HepG2 (cell line): Measurements from ENCODE around the gene NPHP4. TPM values are rescaled to one million over a fixed set of nuclear protein-coding genes. Genes with fewer than 3 reads are reported as not detected.

ENCODE experiments used
- ATAC-seq: fragments of 200-7000 bp; cut with Tn5 transposase; 3 replicates; pipeline ENCODE4 v1.9.1; 2020; ENCODE audit warnings: mild to moderate bottlenecking, moderate library complexity
- BruUV-seq: library from RNA; stranded (reverse); fragments of 400-500 nt; replicated peaks from 2 replicates; lab custom pipeline; 2021; lab: Mats Ljungman, UMichigan
- CTCF ChIA-PET: fragments of 300-600 bp; formaldehyde crosslinking; extraction: SDS; loops from one replicate; lab custom pipeline; 2021; ENCODE audit warnings: low total read pairs, inconsistent platforms, low intra/inter-chr PET ratio; lab: Yijun Ruan, JAX
- POLR2A ChIA-PET: fragments of 350-600 bp; sonication (Branson Sonifier 250); formaldehyde crosslinking; loops from one replicate; lab custom pipeline; 2020; ENCODE audit warnings: antibody characterized with exemption, inconsistent platforms; lab: Yijun Ruan, JAX
- DNase-seq: peaks from one replicate; pipeline ENCODE4 v3.0.0-alpha.2; 2015; ENCODE audit warnings: low spot score
- FAIRE-seq: peaks from 3 replicates; lab custom pipeline; 2011; peaks lifted over from hg19 to GRCh38; lab: Jason Lieb, UNC
- H2AFZ ChIP-seq: one replicate; pipeline ENCODE4 v1.6.1; 2011; ENCODE audit warnings: low read length, inconsistent platforms
- H3K27ac ChIP-seq: fragments of 300-600 bp; 3 replicates; pipeline ENCODE4 v1.8.0; 2011; ENCODE audit warnings: mixed run types, mild to moderate bottlenecking, mixed read lengths, low read length, inconsistent platforms; ENCODE audit not compliant: insufficient read depth; ENCODE audit errors: extremely low read length
- H3K27me3 ChIP-seq, 2 experiments: fragments of 200-600 bp in 1 of 2; 2 replicates in 1 of 2; 3 replicates in 1 of 2; pipeline versions ENCODE4 v1.6.0 to v1.8.0; 2011; ENCODE audit warnings: low read length in 2 of 2, mild to moderate bottlenecking in 2 of 2, moderate library complexity in 2 of 2, inconsistent platforms in 1 of 2; ENCODE audit not compliant: insufficient read depth in 2 of 2, control insufficient read depth in 1 of 2
- H3K36me3 ChIP-seq, 2 experiments: fragments of 200-600 bp in 1 of 2; replicated peaks in 1 of 2; 2 replicates in 1 of 2; 3 replicates in 1 of 2; pipeline versions ENCODE4 v1.5.1 to v1.8.0; 2011; ENCODE audit warnings: low read length in 2 of 2, inconsistent platforms in 1 of 2; ENCODE audit not compliant: insufficient read depth in 2 of 2, control insufficient read depth in 1 of 2
- H3K4me1 ChIP-seq: 2 replicates; pipeline ENCODE4 v1.5.1; 2012; ENCODE audit warnings: low read length, inconsistent platforms; ENCODE audit not compliant: insufficient read depth
- H3K4me2 ChIP-seq: 2 replicates; pipeline ENCODE4 v1.6.0; 2011; ENCODE audit warnings: low read depth, low read length, inconsistent platforms
- H3K4me3 ChIP-seq, 3 experiments: fragments of 200-600 bp in 1 of 3; sonication (generic), shearing (Covaris generic) in 1 of 3; replicated peaks in 1 of 3; 2 replicates each; pipeline ENCODE4 v1.5.1; 2011 to 2016; ENCODE audit warnings: low read length in 3 of 3, inconsistent platforms in 2 of 3, low read depth in 2 of 3, mild to moderate bottlenecking in 2 of 3, control low read depth in 1 of 3, mixed read lengths in 1 of 3; ENCODE audit not compliant: insufficient read depth in 1 of 3
- H3K79me2 ChIP-seq: one replicate; pipeline ENCODE4 v1.6.1; 2011; ENCODE audit warnings: low read length, inconsistent platforms; ENCODE audit not compliant: insufficient read depth
- H3K9ac ChIP-seq: 2 replicates; pipeline ENCODE4 v1.6.0; 2011; ENCODE audit warnings: mild to moderate bottlenecking, low read depth, low read length, inconsistent platforms; ENCODE audit not compliant: insufficient read depth
- H3K9me3 ChIP-seq: 2 replicates; pipeline ENCODE4 v1.5.1; 2012; ENCODE audit warnings: mild to moderate bottlenecking, low read length
- H4K20me1 ChIP-seq: 2 replicates; pipeline ENCODE4 v1.6.0; 2011; ENCODE audit warnings: inconsistent platforms, mild to moderate bottlenecking, low read length, moderate library complexity; ENCODE audit not compliant: insufficient read depth
- ATF1 ChIP-seq: IDR thresholded peaks from 2 replicates; pipeline ENCODE4 v1.6.1; 2016; ENCODE audit warnings: mild to moderate bottlenecking, control low read depth
- EP300 ChIP-seq, 3 experiments: sonication (generic) in 1 of 3; formaldehyde crosslinking in 1 of 3; IDR thresholded peaks; 2 replicates each; pipeline versions ENCODE4 v1.5.1 to v1.6.1; 2011 to 2020; ENCODE audit warnings: low read depth in 2 of 3, low read length in 2 of 3, borderline replicate concordance in 1 of 3, improper control_type of control experiment in 1 of 3, mild to moderate bottlenecking in 1 of 3, missing genetic modification reagents in 1 of 3, moderate library complexity in 1 of 3
- HOMEZ ChIP-seq: IDR thresholded peaks from 2 replicates; pipeline ENCODE4 v1.6.1; 2016; ENCODE audit warnings: low read depth
- RBM39 ChIP-seq: fragments of 200-400 bp; formaldehyde crosslinking; IDR thresholded peaks from one replicate; pipeline ENCODE4 v1.6.1; 2018; ENCODE audit warnings: antibody characterized with exemption, mild to moderate bottlenecking, low read depth, low read length; ENCODE audit not compliant: poor library complexity, severe bottlenecking
- RERE ChIP-seq: IDR thresholded peaks from 2 replicates; pipeline ENCODE4 v1.6.1; 2016; ENCODE audit warnings: low read depth, missing genetic modification reagents, missing compliant biosample characterization
- TEAD3 ChIP-seq: optimal IDR thresholded peaks from 2 replicates; pipeline ENCODE3; 2016; ENCODE audit warnings: borderline replicate concordance
- ZBTB33 ChIP-seq: sonication (generic); formaldehyde crosslinking; IDR thresholded peaks from 2 replicates; pipeline ENCODE4 v1.4.0; 2020; ENCODE audit warnings: missing genetic modification reagents
- ZNF446 ChIP-seq: sonication (generic); formaldehyde crosslinking; IDR thresholded peaks from 2 replicates; pipeline ENCODE4 v1.5.0; 2020; ENCODE audit warnings: mild to moderate bottlenecking, missing genetic modification reagents
- ZNF569 ChIP-seq: sonication (generic); formaldehyde crosslinking; IDR thresholded peaks from 2 replicates; pipeline ENCODE4 v1.5.0; 2020; ENCODE audit warnings: mild to moderate bottlenecking, missing genetic modification reagents, moderate library complexity, borderline replicate concordance
- ZNF598 ChIP-seq: sonication (generic); formaldehyde crosslinking; IDR thresholded peaks from 2 replicates; pipeline ENCODE4 v1.5.1; 2020; ENCODE audit warnings: mild to moderate bottlenecking, missing genetic modification reagents, borderline replicate concordance
- WGBS: methylation state at CpG from one replicate; pipeline ENCODE4 v1.1.6; 2017; ENCODE audit warnings: low lambda C conversion rate; 5-methylcytosine and 5-hydroxymethylcytosine counted together
- in situ Hi-C: cut with HindIII; loops from 2 replicates; pipeline ENCODE4 v1.10.0; 2017; ENCODE audit warnings: low pct_unique_long_range_greater_than_20kb; ENCODE audit not compliant: extremely low pct_ligation_motif_present
- intact Hi-C: fragments of 100-400 bp; cut with micrococcal nuclease; formaldehyde crosslinking; loops from one replicate; pipeline ENCODE4 v1.10.0; 2022; ENCODE audit not compliant: unreplicated experiment
- polyA plus RNA-seq, 8 experiments: library from polyadenylated mRNA; depleted of rRNA in 3 of 8; stranded (reverse) in 7 of 8; unstranded in 1 of 8; fragments of >200 nt; fragmentation: Illumina TruSeq in 4 of 8; extraction: Trizol in 4 of 8; gene quantifications; 2 replicates each; pipeline versions ENCODE4 v1.2.1 to v1.2.3, GENCODE V29; 2011 to 2016; ENCODE audit warnings: low read depth in 4 of 8, missing spikeins in 1 of 8, mixed read lengths in 1 of 8; ENCODE audit not compliant: insufficient read depth in 1 of 8
- total RNA-seq, 5 experiments: library from RNA; depleted of rRNA; stranded (reverse); fragments of >200 nt; fragmentation: Illumina TruSeq; extraction: Trizol; gene quantifications; 2 replicates each; pipeline ENCODE4 v1.2.3, GENCODE V29; 2016; ENCODE audit warnings: low read depth in 1 of 5
- TF ChIP-seq, protein P1 (sequence below): sonication (generic); formaldehyde crosslinking; IDR thresholded peaks from 2 replicates; pipeline ENCODE4 v1.4.0; 2020; ENCODE audit warnings: missing genetic modification reagents, borderline replicate concordance

The NPHP4 gene
- total and polyA plus RNA-seq, 2 of the 13 experiments (the other 11 are each of a cell fraction or from before 2014, with no cell fraction given), result 4.4 to 6.8 TPM

- no peak overlapping the region for H3K27ac ChIP-seq
- no peak overlapping the region for H2AFZ ChIP-seq
- H3K4me1 ChIP-seq, result no peaks in the 10 kb centered on the region
- no peak overlapping the region for H3K4me2 ChIP-seq
- FAIRE-seq, result no peak
- DNase-seq, result no peak
- ChIA-PET POLR2A (no interaction called here), CTCF (no interaction called here)
- H3K9me3 ChIP-seq, result no peaks in the 10 kb centered on the region
- H3K79me2 ChIP-seq, result no peaks in the 10 kb centered on the region
- no TSS peak for BruUV-seq
- 98% methylated on average over 7 of the region's 16 CpGs for WGBS
- no peak overlapping the region for H3K9ac ChIP-seq
- intact Hi-C loops, result no loop called here
- ATAC-seq, result no peak
- H3K27me3 ChIP-seq, result no peaks in the 10 kb centered on the region
- in situ Hi-C loops, result no loop called here
- H4K20me1 ChIP-seq, result no peaks in the 10 kb centered on the region
- peaks cover 6 to 19% of the 10 kb centered on the region in 2 experiments; a peak in 3 of 5 replicates for H3K36me3 ChIP-seq
- no peak overlapping the region for H3K4me3 ChIP-seq
- TF ChIP-seq RERE (CRISPR knock-in tag), result no peak
- no peak for TF ChIP-seq TEAD3 (CRISPR knock-in tag)
- no peak for TF ChIP-seq HOMEZ (CRISPR knock-in tag)
- TF ChIP-seq EP300 (IDR thresholded peaks at IDR 0.05; ENCODE audit: low read depth in 2 of 2, low read length in 2 of 2), result no peak
- no peak for TF ChIP-seq EP300 (CRISPR knock-in tag; IDR thresholded peaks at IDR 0.05; ENCODE audit: borderline replicate concordance)
- TF ChIP-seq, protein P1, sequence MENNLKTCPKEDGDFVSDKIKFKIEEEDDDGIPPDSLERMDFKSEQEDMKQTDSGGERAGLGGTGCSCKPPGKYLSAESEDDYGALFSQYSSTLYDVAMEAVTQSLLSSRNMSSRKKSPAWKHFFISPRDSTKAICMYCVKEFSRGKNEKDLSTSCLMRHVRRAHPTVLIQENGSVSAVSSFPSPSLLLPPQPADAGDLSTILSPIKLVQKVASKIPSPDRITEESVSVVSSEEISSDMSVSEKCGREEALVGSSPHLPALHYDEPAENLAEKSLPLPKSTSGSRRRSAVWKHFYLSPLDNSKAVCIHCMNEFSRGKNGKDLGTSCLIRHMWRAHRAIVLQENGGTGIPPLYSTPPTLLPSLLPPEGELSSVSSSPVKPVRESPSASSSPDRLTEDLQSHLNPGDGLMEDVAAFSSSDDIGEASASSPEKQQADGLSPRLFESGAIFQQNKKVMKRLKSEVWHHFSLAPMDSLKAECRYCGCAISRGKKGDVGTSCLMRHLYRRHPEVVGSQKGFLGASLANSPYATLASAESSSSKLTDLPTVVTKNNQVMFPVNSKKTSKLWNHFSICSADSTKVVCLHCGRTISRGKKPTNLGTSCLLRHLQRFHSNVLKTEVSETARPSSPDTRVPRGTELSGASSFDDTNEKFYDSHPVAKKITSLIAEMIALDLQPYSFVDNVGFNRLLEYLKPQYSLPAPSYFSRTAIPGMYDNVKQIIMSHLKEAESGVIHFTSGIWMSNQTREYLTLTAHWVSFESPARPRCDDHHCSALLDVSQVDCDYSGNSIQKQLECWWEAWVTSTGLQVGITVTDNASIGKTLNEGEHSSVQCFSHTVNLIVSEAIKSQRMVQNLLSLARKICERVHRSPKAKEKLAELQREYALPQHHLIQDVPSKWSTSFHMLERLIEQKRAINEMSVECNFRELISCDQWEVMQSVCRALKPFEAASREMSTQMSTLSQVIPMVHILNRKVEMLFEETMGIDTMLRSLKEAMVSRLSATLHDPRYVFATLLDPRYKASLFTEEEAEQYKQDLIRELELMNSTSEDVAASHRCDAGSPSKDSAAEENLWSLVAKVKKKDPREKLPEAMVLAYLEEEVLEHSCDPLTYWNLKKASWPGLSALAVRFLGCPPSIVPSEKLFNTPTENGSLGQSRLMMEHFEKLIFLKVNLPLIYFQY, result no peak
- TF ChIP-seq ZNF446 (CRISPR knock-in tag), result no peak
- TF ChIP-seq ZNF598 (CRISPR knock-in tag), result no peak
- no peak for TF ChIP-seq ATF1 (CRISPR knock-in tag)
- no peak for TF ChIP-seq ZBTB33 (CRISPR knock-in tag)
- no peak for TF ChIP-seq ZNF569 (CRISPR knock-in tag)
- no peak for TF ChIP-seq RBM39
Observed at GRCh38 chr1:5864256-5864655, 128.0 kb downstream of the NPHP4 start.
